Glutamatergic neuron (in vitro differentiated cells): ENCODE measurements around the gene BEND5. TPM values are rescaled to one million over a fixed set of nuclear protein-coding genes. Genes with fewer than 3 reads are reported as not detected.

ENCODE experiments used
- DNase-seq: peaks from one replicate; pipeline ENCODE4 v3.0.0; 2022
- H3K27ac Mint-ChIP-seq: one replicate; pipeline ENCODE4 v1.8.0; 2020; ENCODE audit warnings: mild to moderate bottlenecking, mixed read lengths, inconsistent platforms; ENCODE audit not compliant: unreplicated experiment
- H3K27me3 Mint-ChIP-seq: one replicate; pipeline ENCODE4 v1.8.0; 2020; ENCODE audit warnings: mild to moderate bottlenecking, moderate library complexity, mixed read lengths, inconsistent platforms; ENCODE audit not compliant: unreplicated experiment
- H3K36me3 Mint-ChIP-seq: one replicate; pipeline ENCODE4 v1.8.0; 2020; ENCODE audit warnings: mild to moderate bottlenecking, mixed read lengths, inconsistent platforms; ENCODE audit not compliant: unreplicated experiment
- H3K4me1 Mint-ChIP-seq: one replicate; pipeline ENCODE4 v1.8.0; 2020; ENCODE audit warnings: mild to moderate bottlenecking, low read depth, mixed read lengths, inconsistent platforms; ENCODE audit not compliant: unreplicated experiment
- H3K4me3 Mint-ChIP-seq: one replicate; pipeline ENCODE4 v1.8.0; 2020; ENCODE audit warnings: mild to moderate bottlenecking, mixed read lengths, inconsistent platforms; ENCODE audit not compliant: unreplicated experiment
- H3K9me3 Mint-ChIP-seq: one replicate; pipeline ENCODE4 v1.8.0; 2020; ENCODE audit warnings: mild to moderate bottlenecking, moderate library complexity, mixed read lengths, inconsistent platforms; ENCODE audit not compliant: unreplicated experiment
- CTCF ChIP-seq: fragments of 200-600 bp; sonication (generic); IDR thresholded peaks from one replicate; pipeline ENCODE4 v1.5.0; 2021; ENCODE audit not compliant: partially characterized antibody, unreplicated experiment
- total RNA-seq: library from RNA; stranded (reverse); fragmentation: NEBNext Ultra II Directional; extraction: Animal tissue kit (Norgen Biotek cat#: 25700); gene quantifications from one replicate; pipeline ENCODE4 v1.2.1, GENCODE V29; 2021; ENCODE audit not compliant: unreplicated experiment

Gene BEND5
- total RNA-seq, 1 donor from 2014 or later = 34.8 TPM

DNA sequence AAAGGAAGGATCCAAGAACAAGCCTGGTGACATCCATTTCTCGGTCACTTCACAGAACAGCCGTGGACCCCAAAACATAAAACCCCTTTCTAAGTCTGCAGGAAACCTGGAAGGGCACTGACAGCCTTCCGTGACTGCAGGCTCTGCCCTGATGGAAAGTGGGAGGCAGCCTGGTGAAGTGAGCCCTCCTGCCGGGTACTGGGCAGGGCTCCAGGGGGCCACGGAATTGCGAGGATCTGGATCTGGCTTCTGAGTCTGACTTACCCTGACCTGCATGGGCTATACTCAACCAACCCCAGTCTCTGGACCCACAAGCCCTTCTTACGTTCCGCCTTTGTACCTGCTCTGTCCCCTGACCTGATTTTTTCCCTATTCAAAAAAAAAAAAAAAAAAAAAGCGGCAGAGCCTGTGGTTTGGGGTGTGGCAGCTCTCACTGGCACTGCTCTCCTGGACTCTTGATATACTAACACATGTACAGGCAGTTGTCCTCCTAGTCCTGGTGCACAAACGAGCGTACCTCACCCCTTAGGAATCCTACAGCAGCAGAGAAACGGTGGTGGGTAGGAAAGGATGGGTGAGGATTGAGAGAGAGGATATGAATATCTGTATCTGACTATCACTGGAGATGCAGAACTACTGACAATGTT, 82.9 kb downstream of the BEND5 start:
- Mint-ChIP-seq H3K27me3 (peaks cover 1% of the 10 kb centered on the region), H3K4me1 (peaks cover 17% of the 10 kb centered on the region), H3K4me3 (no peak overlapping the region), H3K27ac (no peak overlapping the region), H3K9me3 (peaks cover 3% of the 10 kb centered on the region), H3K36me3 (no peaks in the 10 kb centered on the region)
- no peak for TF ChIP-seq CTCF
- no peak for DNase-seq

DNA sequence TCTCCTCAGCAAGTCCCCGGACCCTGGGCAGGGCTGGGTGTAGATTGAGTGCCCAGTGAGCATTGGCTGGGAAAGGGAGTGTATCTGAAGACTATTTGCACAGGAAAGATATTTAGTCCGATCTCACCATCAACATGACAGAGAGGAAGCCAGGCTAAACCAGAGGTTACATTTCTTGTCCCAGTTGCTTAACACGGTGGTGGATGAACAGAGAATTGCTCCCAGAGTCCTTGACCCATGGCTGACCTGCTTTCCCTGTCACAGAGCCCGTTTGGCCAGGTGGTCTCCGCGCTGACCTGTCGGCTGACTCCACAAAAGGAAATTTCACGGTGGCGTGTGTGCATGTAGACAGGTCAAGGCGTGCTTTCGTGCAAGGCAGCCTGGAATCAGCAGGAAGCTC, 83.5 kb downstream of the BEND5 start:
- no peak for TF ChIP-seq CTCF
- DNase-seq = no peak
- H3K36me3 Mint-ChIP-seq = no peaks in the 10 kb centered on the region
- peaks cover 3% of the 10 kb centered on the region for H3K9me3 Mint-ChIP-seq
- H3K4me3 Mint-ChIP-seq = no peak overlapping the region
- H3K27me3 Mint-ChIP-seq = peaks cover 3% of the 10 kb centered on the region
- no peak overlapping the region for H3K27ac Mint-ChIP-seq
- peaks cover 17% of the 10 kb centered on the region for H3K4me1 Mint-ChIP-seq

DNA sequence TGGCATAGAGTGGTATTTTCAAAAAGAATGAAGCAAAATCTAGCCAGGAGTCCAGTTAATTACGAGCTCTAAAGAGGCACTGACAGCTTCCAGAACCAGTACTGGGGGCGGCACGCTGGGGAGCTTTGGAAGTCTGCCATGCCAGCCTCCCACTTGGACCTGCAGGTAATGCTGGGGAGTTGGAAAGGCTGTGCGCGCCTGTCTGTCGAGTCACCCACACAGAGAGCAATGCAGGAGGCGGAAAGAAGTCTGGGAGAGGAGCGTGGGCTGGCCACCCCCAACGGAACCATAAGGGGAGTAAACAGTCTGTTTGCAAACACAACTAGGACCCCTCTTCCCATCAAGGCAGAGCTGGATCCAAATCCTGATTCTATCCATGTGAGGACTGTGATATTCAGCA, 84.5 kb downstream of the BEND5 start:
- Mint-ChIP-seq H3K4me1 (peaks cover 17% of the 10 kb centered on the region), H3K9me3 (peaks cover 3% of the 10 kb centered on the region), H3K36me3 (no peaks in the 10 kb centered on the region), H3K27ac (no peak overlapping the region), H3K4me3 (no peak overlapping the region), H3K27me3 (peaks cover 3% of the 10 kb centered on the region)
- DNase-seq = no peak
- TF ChIP-seq CTCF = no peak

- Mint-ChIP-seq H3K27me3 (peaks cover 3% of the 10 kb centered on the region), H3K4me1 (peaks cover 14% of the 10 kb centered on the region), H3K36me3 (no peaks in the 10 kb centered on the region), H3K27ac (no peak overlapping the region), H3K9me3 (peaks cover 3% of the 10 kb centered on the region), H3K4me3 (no peak overlapping the region)
- DNase-seq = no peak
- TF ChIP-seq CTCF = no peak
Measured at GRCh38 chr1:48691429-48692001, 85.2 kb downstream of the BEND5 start.

DNA sequence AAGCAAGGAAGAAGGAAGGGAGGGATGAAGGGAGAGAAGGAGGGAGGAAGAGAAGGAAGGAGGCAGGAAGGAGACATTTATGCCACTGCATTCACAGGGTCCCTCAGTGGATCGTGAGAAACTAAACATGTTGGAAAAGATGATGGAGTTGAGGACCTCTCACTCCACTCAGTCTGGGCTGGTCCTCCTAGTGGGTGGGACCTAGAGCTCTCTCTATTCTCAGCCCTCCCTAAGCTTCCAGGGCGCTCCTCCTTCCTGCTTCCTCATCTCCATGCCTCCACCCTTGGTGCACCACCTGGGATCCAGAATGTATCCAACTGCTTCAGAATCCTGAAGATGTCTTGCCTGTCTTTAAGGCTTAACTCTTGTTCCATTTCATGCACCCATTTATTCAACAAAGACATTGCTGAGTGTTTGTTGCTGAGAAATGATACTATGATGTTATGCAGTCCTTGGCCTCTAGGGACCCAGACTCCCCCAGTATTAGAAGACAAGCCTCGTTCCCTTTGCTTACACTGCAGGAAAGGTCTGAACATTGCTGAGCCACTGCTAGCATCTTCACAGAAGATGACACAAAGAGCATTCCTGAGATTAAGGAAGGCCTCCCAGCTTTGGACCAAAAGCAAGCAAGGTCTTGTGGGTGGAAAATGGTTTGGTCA, 88.5 kb downstream of the BEND5 start:
- TF ChIP-seq CTCF = peak; percentile 53
- H3K9me3 Mint-ChIP-seq = peaks cover 4% of the 10 kb centered on the region

More for the DNA sequence above, 88.5 kb downstream of the BEND5 start:
- no peak for DNase-seq
- no peak overlapping the region for H3K4me3 Mint-ChIP-seq
- H3K27ac Mint-ChIP-seq = no peak overlapping the region
- peaks cover 13% of the 10 kb centered on the region for H3K4me1 Mint-ChIP-seq
- no peaks in the 10 kb centered on the region for H3K36me3 Mint-ChIP-seq
- peaks cover 2% of the 10 kb centered on the region for H3K27me3 Mint-ChIP-seq
